Gastrocnemius medialis (tissue), 4 donors: ENCODE measurements around the gene CDS2.

Experiments used
- CTCF ChIP-seq, 5 experiments: fragments of 450-650 bp in 3 of 5; fragments of 200-600 bp in 2 of 5; sonication (generic) in 2 of 5; IDR thresholded peaks in 4 of 5; conservative IDR thresholded peaks in 1 of 5; 1 replicate in 4 of 5; 2 replicates in 1 of 5; pipeline ENCODE4 v1.5.1; 2016 to 2019; ENCODE audit warnings: antibody characterized with exemption in 5 of 5, mild to moderate bottlenecking in 3 of 5, moderate library complexity in 3 of 5
- POLR2A ChIP-seq, 2 donors: fragments of 450-650 bp; IDR thresholded peaks; one replicate each; pipeline ENCODE4 v1.6.1; 2017; ENCODE audit warnings: antibody characterized with exemption in 2 of 2, mild to moderate bottlenecking in 2 of 2, moderate library complexity in 2 of 2

- TF ChIP-seq CTCF (IDR thresholded peaks at IDR 0.05 in 4 of 5, conservative IDR thresholded peaks at IDR 0.05 in 1 of 5) (no peak), POLR2A (IDR thresholded peaks at IDR 0.05) (no peak)
Measured at GRCh38 chr20:5153152-5153467, 26.3 kb downstream of the CDS2 start.
